D341Med (cell line): ENCODE measurements around the gene TMEM37.
"Not testable (repeated sequence)": the region's sequence is repeated elsewhere in the genome, so short reads cannot be mapped to it uniquely, and the experiment has no call there.

Experiments used
- DNase-seq: peaks from one replicate; pipeline ENCODE4 v3.0.0; 2012; ENCODE audit warnings: low spot score

TMEM37 gene

GRCh38 chr2:119431155-119431975 lies at the start of gene TMEM37:
Gene TMEM37, plus strand, starts transcription at chr2:119431854. Its CDS starts 50 bp downstream, at chr2:119431904.
- DNase-seq, result peak; percentile 94

- DNase-seq, result peak; percentile 58
These were observed 48.1 kb upstream of the TMEM37 start for GRCh38 chr2:119383410-119384140.

DNA sequence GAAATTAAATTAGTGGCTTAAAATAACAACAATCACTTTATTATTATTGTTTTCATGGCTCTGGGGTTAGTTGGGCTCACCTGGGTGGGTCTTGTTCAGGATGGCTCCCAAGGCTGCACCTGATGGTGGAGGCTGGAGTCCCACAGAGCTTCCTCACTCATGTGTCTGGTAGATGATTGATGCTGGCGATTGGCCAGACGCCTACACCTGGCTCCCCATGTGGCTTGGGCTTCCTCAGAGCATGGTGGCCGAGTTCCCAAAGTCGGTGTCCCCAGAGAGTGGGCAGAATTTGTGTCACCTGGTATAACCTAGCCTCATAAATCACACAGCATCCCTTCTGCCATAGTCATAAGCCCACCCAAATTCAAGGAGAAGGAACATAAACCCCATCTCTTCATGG lies 46.7 kb upstream of the TMEM37 start:
- peak; percentile 4 for DNase-seq

DNA sequence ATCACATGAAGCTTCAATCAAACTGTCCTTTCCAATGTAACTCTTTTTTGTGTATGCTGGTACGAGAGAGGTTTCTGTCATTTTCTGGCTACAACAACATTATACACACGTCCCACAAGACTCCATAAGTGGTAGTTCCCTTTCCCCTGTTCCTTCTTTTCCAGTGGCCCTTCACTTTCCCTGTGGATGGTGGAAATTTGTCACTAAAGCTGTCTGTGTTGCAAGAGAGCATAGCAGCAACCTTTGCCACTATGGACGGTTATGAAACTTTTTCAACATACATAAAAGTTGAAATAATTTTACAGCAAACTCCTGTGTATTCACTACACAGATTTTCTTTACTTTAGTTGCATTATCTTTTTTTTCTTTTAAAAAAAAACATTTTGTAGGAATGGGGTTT lies 46.2 kb upstream of the TMEM37 start:
- no peak for DNase-seq

GRCh38 chr2:119387381-119388129 lies 44.1 kb upstream of the TMEM37 start:
- peak; percentile 39 for DNase-seq

- DNase-seq, result peak; percentile 2
These were observed 41.9 kb upstream of the TMEM37 start for GRCh38 chr2:119389615-119390306.

DNA sequence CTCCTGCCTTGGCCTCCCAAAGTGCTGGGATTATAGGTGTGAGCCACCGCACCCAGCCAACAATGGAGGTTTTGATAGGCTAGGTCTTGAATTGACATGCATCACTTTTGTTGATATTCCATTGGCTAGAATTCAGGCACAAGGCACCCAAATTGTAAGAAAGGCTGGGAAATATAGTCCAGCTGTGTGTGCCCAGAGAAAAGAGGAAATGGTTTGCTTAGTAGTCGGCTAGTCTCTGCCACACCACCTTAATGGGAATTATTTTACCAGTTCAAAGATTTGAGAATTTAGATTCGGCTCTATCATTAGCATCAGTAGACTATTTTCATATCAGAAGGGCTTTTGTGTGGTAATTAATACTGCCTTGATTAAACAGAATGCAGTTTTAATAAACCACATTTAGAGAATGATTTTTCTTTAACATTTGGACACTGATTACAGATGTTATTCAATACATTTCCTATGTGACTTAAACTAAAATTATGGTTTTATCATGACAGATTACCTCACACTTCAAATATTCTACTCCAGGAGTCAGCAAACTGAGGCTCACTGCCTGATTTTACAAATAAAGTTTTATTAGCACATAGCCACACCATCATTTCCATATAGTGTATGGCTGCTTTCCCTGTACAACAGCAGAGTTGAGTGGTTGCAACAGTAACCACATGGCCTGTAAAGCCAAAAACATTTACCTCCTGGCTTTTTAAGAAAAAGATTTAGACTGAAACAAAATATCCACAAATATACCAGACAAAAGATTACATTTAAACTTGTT lies 37.5 kb upstream of the TMEM37 start:
- no peak for DNase-seq

GRCh38 chr2:119397196-119397595 lies 34.5 kb upstream of the TMEM37 start:
- no peak for DNase-seq

- DNase-seq, result no peak
These were observed 29.5 kb upstream of the TMEM37 start for GRCh38 chr2:119402106-119402505.

GRCh38 chr2:119402645-119403560 lies 28.8 kb upstream of the TMEM37 start:
- no peak for DNase-seq

DNA sequence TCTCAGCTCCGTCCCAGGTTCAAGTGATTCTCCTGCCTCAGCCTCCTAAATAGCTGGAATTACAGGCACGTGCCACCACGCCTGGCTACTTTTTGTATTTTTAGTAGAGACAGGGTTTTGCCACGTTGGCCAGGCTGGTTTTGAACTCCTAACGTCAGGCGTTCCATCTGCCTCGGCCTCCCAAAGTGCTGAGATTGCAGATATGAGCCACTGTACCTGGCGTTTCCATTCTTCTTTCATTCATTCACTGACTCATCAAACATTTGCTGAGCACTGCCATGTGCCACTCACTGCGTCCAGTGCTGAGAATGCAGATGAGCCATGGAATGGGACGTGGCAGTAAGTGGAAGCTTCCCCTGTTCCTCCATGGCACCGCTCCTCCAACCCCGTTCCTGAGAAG lies 28.0 kb upstream of the TMEM37 start:
- DNase-seq, result not testable (repeated sequence)

DNA sequence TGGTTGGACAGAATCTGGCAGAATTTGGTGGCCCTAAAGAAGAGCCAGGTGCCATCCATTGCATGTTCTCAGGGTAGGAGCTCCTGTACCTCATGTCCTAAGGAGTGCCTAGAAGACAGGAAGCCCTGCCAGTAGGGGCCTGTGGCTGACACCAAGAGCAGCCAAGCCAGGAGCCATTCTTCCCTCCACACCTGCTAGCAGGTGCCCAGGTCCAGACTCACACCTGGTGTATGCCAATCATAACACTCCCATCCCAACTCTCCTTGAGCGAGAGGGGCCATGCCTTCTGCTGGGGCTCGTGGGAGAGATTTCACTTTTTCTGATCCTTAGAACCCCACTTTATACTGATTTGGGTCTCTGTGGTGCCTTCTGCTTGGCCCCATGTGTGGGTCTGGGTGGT lies 26.5 kb upstream of the TMEM37 start:
- no peak for DNase-seq

DNA sequence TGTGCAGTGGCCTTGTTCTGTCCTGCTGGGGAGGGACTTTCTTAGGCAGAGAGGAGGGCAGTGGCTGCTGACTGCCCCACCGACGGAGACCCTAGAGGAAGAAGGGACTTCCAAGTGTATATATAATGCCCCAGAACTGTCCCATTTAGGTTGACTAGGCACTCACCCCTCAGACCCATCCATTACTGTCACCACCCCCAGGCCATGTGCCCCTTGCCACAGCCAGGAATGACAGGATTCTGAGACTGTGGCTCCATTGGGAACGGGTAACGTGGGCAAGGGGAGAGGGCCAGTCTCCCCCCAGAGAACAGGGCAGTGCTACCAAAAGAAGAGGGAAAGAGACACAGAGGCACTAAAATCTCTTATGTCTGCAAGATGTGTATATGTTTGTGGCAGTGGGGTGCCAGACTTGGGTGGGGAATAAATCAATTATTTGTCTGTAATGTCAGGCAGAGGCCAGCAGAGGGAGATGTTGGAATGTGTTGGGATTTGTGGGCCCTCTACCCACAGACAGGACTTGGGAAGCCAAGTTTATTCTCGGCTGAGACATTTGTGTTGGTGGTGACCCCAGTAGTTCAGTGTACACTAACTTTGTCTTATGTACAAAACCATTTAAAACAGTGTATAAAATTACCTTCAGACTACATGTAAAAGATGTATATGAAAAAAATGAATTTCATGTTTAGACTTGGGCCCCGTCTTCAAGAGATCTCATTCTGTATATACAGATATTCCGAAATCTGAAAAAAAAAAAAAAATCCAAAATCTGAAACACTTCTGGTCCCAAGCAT lies 24.0 kb upstream of the TMEM37 start:
- peak; percentile 81 for DNase-seq

DNA sequence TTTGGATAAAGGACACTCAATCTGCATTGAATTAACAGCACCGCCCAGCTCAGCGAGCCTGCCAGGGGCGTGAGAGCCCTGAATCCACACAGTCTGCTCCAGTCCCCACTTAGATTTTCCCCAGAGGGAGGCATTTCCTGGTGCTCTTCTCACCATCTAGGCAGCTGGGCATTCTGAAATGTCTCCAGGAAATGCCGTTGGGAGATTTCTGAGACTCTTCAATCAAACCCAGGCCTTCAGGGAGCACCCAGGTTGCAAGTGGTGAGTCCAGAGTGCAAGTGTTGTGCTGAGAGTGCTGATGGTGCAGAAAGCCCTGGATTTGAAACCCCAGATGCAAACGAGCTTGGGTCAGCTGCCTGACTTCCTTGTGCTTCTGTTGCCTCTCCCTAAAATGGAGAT lies 23.4 kb upstream of the TMEM37 start:
- DNase-seq, result no peak

GRCh38 chr2:119409506-119409905 lies 22.1 kb upstream of the TMEM37 start:
- no peak for DNase-seq

DNA sequence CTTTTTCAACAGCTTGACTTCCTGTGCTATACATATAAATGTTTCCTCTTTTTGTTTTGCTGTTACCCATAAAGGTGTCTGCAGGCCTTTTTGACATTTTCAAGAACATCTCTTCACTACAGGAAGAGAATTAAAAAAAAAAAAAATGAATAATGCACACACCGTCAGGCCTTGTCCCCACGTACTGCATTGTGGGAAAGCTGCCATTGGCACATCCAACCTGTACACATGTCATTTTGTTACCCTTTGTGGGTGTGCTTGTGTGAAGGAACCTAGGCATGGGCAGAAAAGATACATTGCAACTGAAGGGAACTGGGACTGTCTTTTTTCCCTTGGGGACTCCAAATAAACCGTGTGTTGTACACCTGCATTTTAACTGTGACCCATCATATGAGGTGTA lies 16.8 kb upstream of the TMEM37 start:
- no peak for DNase-seq

GRCh38 chr2:119415630-119416029 lies 16.0 kb upstream of the TMEM37 start:
- no peak for DNase-seq

GRCh38 chr2:119416299-119416923 lies 15.2 kb upstream of the TMEM37 start:
- no peak for DNase-seq

- no peak for DNase-seq
These were observed 13.7 kb upstream of the TMEM37 start for GRCh38 chr2:119417908-119418307.
